HEK293 (cell line): ENCODE results near the gene ZCCHC3.

Experiments
- KLF1 ChIP-seq: fragments of 450-650 bp; formaldehyde crosslinking; IDR thresholded peaks from 2 replicates; pipeline ENCODE4 v1.5.1; 2016; ENCODE audit warnings: missing biosample characterization, missing genetic modification characterization
- ZBTB8A ChIP-seq: fragments of 450-650 bp; formaldehyde crosslinking; IDR thresholded peaks from 2 replicates; pipeline ENCODE4 v1.5.1; 2016; ENCODE audit warnings: missing biosample characterization, missing genetic modification characterization
- ZNF155 ChIP-seq: fragments of 450-650 bp; formaldehyde crosslinking; IDR thresholded peaks from 2 replicates; pipeline ENCODE4 v1.5.1; 2016; ENCODE audit warnings: missing biosample characterization, missing genetic modification characterization
- ZNF394 ChIP-seq: fragments of 450-650 bp; formaldehyde crosslinking; IDR thresholded peaks from 2 replicates; pipeline ENCODE4 v1.5.1; 2016; ENCODE audit warnings: missing biosample characterization, missing genetic modification characterization, mild to moderate bottlenecking, moderate library complexity, borderline replicate concordance
- ZNF621 ChIP-seq: fragments of 450-650 bp; formaldehyde crosslinking; IDR thresholded peaks from 2 replicates; pipeline ENCODE4 v1.5.1; 2017; ENCODE audit warnings: missing biosample characterization, missing genetic modification characterization
- TF ChIP-seq, protein P1 (sequence below): fragments of 450-650 bp; formaldehyde crosslinking; IDR thresholded peaks from 2 replicates; pipeline ENCODE4 v1.5.1; 2016; ENCODE audit warnings: missing biosample characterization, missing genetic modification characterization
- TF ChIP-seq, protein P2 (sequence below): fragments of 450-650 bp; formaldehyde crosslinking; IDR thresholded peaks from 2 replicates; pipeline ENCODE4 v1.5.1; 2016; ENCODE audit warnings: missing biosample characterization, missing genetic modification characterization

DNA sequence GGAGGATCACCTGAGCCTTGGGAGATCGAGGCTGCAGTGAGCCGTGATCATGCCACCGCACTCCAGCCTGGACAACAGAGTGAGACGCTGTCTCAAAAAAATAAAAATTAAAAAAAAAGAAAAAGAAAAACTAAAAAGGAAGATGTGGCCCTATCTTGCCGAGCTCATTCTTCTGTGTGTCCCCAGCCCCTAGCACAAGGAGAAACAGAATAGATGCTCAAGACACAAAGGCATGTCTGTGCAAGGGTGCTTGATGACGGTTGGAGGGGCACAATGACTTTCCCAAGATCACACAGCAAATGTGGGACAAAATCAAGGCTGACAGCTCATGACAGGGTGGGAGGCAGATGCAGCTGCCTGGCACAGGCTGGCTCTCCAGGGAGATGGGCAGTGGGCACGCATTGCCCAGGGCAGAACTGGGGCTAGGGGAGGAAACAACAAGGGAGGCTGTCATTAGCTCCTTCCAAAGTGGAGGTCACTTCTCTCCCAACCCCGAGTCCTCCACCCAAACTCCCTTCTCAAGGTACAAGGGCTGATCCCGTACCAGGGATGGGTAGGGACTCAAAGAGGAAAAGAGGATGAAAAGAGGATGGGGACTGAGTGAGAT, 48.8 kb downstream of the ZCCHC3 start:
- TF ChIP-seq, protein P1, sequence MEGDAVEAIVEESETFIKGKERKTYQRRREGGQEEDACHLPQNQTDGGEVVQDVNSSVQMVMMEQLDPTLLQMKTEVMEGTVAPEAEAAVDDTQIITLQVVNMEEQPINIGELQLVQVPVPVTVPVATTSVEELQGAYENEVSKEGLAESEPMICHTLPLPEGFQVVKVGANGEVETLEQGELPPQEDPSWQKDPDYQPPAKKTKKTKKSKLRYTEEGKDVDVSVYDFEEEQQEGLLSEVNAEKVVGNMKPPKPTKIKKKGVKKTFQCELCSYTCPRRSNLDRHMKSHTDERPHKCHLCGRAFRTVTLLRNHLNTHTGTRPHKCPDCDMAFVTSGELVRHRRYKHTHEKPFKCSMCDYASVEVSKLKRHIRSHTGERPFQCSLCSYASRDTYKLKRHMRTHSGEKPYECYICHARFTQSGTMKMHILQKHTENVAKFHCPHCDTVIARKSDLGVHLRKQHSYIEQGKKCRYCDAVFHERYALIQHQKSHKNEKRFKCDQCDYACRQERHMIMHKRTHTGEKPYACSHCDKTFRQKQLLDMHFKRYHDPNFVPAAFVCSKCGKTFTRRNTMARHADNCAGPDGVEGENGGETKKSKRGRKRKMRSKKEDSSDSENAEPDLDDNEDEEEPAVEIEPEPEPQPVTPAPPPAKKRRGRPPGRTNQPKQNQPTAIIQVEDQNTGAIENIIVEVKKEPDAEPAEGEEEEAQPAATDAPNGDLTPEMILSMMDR (tag by site-specific recombination), result no peak
- no peak for TF ChIP-seq ZNF155
- TF ChIP-seq ZNF394 (tag by site-specific recombination), result no peak
- TF ChIP-seq ZNF621, result no peak
- no peak for TF ChIP-seq KLF1
- no peak for TF ChIP-seq ZBTB8A
- TF ChIP-seq, protein P2, sequence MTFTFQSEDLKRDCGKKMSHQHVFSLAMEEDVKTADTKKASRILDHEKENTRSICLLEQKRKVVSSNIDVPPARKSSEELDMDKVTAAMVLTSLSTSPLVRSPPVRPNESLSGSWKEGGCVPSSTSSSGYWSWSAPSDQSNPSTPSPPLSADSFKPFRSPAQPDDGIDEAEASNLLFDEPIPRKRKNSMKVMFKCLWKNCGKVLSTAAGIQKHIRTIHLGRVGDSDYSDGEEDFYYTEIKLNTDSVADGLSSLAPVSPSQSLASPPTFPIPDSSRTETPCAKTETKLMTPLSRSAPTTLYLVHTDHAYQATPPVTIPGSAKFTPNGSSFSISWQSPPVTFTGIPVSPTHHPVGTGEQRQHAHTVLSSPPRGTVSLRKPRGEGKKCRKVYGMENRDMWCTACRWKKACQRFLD (tag by site-specific recombination), result no peak
